SKM-1 (cell line): ENCODE results near the gene SH2D3C.

Source experiments
- DNase-seq: peaks from one replicate; lab custom pipeline; 2025; ENCODE audit not compliant: unreplicated experiment; lab: John Stamatoyannopoulos, UW

The SH2D3C gene

DNA sequence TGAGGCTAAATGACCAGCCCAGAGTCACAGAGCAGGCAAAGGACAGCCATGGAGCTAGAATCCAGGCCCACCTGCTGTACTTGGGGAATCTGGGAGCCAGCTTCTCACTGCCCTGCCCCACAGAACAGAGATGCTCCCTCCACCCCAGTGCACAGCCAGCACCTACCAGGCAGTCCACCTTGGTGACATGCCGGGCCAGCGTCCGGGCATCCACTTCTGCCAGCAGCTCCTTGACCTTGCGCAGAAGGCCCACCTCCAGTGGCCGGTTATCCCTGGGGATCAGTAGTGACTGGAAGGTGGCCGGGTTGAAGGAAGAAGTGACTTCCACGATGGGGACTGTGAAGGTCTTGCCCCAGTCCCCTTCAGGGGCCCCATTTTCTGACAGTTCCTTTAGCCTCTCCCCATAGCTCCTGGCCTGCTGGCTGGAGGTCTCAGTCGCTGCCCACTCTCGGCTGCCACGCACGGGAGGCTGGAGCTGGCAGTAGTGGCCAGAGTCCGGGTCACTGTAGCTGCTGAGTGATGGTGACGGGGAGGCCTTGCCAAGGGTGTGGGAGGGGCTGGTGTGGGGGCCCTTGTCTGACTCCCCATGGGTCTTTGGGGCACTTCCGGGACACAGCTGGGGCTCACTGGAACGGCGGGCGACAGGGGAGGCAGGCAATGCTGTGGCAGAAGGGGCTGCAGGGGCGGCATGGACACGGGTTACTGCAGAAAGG lies 33.9 kb downstream of the SH2D3C start:
- no peak for DNase-seq

DNA sequence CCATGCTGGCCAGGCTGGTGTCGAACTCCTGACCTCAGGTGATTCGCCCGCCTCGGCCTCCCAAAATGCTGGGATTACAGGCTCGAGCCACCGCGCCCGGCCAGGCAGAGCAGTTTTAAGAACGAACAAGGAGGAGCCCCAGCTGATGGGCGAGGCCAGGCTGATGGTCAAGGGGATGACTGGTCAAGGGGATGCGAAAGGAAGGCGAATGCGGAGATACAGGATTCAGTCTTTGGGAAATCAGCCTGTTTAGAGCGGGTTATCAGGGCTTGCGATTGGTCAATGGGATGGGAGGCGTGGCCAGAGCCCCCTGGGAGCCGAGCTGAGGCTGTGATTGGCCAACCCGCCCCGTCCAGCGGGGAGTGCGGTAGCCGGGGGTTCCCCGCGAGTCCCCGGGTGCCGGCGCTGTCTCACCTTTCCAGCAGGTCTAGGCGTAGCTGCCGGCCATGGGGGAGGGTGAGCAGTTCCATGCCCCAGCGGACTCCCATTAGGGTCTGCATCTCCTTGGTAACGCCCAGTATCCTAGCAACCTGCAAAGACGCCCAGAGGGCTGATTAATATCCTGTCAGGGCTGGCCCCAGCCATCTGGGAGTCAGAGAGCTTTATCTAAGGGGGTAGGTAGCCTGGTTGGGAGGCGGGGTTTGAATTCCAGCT lies 35.9 kb downstream of the SH2D3C start:
- DNase-seq = no peak

DNA sequence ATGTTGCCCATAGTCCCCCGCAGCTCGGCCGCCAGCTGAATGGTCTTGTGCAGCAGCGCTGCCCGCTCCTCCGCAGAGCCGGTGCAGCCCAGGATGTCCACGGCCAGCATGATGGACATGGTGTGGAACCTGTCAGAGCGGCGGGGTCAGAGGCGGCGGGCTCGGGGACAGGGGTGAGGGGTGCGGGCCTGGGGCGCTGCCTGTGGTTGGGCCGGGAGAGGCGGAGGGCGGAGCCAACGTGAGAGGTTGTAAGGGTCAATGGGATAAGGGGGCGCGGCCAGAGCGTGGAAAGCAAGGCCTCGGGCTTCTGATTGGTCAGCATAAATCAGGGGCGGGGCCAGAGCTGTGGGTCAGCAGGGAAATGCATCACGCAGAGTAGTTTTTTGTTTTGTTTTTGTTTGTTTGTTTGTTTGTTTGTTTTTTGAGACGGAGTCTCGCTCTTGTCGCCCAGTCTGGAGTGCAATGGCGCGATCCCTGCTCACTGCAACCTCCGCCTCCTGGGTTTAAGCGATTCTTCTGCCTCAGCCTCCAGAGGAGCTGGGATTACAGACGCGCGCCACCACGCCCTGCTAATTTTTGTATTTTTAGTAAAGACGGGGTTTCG lies 36.5 kb downstream of the SH2D3C start:
- no peak for DNase-seq

DNA sequence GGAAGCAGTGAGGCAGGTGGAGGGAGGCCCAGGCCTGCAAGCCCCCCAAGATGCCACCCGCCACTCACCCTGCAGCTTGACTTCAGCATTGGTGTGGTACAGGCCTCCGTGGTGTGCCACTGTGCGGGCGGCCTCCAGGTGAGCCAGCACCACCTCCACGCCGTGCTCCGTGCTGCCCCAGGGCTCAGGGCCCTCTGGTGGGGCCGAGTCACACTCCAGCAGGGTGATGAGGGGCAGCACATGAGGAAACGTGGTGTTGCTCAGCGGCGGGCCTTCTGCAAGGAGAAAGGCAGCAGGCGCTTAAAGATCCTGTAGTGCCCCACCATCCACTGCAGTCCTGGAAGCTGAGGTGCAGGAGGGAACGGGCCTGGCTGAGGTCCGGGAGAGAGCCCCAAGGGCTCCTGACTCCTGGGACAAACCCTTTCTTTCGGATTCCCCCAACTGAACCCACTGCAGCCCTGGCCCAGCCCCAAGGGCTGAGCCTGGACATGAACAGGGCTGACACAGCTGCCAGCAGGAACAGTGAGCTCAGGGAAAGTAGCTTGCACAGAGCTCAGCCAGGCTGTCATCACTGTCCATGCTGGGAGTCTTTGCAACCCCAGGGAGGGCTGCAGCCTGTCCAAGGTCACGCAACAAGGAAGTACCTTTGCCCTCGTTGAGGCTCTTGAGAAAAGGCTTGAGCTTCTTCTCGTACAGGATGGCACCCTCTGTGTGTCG lies 38.7 kb downstream of the SH2D3C start:
- DNase-seq = no peak

DNA sequence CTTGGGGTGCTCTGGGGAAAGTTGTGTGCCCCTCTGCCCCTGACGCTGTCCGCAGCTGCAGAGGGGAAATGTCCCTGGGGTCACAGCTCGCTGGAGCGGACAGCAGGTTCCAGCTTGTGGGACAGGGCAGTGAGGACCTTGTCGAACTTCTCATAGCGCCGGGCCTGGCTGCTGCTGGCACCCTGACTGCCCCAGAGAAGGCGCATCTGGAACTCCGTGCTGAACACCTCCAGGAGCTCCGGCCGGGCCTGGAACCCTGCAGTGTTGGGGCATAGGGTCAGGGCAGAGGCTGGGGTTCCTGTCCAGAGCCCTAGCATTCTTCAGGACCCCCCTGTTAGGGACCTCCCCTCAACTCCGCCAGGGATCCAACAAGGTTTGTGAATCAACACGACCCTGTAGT lies 39.8 kb downstream of the SH2D3C start:
- DNase-seq = no peak

DNA sequence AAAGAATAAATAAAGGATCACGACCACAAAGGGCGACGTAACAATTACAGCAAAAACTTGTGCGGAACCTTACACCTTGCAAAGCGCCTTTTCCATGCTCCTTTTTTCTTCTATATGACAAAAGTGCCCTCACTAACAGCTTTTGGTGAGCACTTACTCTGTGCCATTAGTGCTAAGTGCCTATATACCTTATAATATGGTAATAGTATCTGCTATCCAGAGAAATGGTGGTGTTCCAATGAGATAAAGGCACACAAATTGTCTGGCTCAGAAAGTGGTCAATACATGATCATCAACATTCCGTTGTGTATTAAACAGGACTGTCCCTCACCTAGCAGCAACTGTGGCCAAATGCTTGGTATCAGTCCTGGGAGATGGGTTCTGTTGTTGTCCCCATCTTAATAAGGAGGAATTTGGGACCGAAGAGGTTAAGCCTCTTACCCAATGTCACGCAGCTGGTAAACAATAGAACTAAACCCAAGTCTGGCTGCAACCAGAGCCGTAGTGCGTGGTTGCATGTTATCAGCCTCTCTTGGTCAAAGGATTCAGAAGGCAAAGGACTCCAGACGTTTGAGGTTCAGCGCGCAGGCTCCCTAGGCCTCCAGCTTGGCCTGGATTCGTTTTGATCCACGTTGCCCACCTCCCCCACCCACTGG lies 42.8 kb downstream of the SH2D3C start:
- DNase-seq = no peak

DNA sequence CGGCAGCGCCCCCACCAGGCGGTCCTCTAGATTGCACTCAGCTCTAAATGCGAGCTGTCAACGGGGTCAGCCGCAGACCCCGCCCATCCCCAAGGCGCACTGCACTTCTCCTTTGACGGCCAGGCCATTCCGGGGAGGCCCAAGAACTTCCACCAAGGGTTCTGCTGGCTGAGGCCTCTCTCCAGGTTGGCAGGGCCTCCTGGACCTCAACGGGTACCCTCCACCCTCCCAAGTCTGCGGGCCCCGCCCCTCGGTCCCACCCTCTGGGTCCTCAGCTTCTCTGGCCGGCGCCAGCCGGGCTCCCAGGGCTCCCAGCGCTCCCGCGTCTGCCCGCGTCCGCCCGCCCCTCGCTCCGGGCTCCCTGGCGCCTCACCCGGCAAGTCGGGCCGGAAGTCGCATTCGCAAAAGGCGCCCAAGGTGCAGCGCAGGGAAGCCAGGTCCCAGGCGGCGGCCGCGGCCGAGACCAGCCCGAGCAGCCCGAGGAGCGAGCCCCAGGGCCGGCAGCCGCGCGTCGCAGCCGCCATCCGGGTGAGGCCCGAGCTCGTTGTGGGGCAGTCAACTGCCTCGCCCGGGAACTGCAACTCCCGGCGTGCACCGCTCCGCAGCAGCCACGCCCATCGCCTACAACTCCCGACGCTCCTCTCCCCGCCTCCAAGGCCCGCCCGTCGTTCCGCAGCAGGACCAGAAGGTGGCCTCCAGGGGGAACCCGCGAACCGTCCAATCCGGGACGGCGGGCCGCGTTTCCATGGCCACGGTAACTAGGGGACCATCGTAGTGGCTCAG lies 43.5 kb downstream of the SH2D3C start, which contains the start of gene TOR2A:
TOR2A (minus strand) TSS at position 548 of the 783 bp plus-strand sequence; CDS start at position 524, 24 bp downstream.
- DNase-seq = peak; percentile 97

DNA sequence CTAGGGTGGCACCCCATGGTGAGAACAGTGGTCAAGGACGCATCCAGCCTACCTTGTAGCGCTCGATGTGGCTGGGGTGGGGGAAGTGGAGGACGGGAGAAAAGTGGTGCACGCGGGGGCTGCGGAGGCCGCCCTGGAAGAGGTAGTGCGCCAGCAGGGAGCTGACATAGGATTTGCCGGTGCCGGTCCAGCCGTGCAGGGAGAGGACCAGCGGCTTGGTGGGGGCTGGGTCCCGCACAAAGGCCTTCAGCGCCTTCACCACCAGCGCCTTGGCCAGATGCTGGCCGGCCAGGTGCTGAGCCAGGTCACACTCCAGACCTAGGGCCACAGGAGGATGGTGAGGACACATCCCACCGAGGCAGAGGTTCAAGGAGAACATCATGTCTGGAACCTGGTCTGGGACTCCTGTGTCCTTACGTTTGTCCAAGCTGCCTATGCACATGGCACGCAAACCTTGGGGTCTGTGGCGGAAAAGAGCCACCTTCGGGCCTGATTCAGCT lies 44.2 kb downstream of the SH2D3C start:
- no peak for DNase-seq

DNA sequence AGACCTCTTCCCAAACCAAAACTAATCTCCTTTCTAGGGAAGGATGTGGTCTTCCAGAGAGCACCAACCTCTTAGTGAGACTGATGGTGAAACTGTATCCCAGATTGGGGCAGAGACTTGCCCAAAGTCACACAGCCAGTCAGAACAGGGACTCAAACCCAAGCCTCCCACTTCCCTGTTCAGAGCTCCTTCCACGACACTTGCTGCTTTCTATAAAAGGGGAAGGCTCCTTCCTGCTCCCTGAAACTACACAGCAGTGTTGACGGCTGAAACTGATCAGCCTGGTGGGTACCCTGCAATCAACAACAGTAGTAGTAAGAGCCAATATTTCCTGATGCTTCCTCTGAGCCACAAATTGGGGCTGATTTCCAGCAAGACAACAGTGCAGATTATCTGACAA lies 44.9 kb downstream of the SH2D3C start:
- no peak for DNase-seq

DNA sequence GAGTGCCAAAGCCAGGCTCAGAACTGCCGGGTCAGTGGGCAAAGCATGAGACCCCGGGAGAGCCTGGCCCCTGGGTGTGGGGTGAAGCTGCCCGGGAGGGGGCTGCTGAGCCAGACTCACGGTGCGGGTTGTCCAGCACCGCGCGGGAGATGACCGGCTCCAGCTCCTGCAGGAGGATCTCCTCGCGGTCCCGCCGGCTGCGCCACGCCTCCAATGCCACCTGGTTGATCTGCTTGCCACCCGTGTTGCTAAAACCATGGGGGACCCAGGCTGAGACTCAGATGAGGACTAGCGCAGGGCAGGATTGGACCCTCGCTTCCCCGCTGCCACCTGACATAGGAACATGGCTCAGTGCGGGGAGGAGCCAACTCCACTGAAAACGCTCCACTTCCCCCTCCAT lies 46.0 kb downstream of the SH2D3C start:
- DNase-seq = no peak

DNA sequence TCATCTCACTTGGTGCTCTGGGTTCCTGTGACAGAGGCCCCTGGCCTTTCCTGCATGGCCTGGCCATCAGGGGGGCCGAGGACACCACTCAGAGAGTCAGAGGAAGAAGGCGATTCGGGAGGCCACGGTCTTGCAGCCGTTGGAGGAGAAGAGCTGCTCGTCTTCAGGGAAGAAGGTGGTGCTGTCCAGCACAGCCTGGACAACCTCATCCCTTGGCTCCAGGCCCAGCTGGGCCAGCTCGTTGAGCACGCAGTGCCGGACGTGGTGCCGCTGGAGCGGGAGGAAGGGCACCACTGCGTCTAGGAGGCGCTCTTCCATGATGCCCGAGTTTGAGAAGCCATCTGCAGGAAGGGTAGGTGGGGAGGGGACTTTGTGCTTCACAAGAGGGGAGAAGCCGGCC lies 46.5 kb downstream of the SH2D3C start:
- no peak for DNase-seq

DNA sequence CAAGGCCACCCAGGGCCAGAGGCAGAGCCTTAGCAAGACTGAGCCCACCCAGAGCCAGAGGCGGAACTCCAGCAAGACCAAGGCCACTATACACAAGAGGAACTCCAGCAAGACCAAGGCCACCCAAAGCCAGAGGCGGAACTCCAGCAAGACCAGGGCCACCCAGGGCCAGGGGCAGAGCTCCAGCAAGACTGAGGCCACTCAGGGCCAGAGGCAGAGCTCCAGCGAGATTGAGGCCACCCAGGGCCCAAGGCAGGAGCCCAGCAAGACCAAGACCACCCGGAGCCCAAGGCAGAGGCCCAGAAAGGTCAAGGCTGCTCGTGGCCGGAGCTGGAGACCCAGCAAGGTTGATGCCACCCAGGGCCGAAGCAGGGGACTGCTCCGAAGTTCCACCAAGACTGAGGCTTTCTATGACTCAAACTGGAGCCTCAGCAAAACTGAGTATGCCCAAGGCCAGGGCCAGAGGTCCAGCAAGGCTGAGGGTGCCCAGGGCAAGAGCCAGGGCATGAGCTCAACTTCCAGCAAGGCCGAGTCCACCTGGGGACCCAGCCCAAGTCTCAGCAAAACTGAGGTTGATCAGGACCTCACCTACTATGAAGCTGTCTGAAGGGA lies 47.6 kb downstream of the SH2D3C start:
- no peak for DNase-seq

DNA sequence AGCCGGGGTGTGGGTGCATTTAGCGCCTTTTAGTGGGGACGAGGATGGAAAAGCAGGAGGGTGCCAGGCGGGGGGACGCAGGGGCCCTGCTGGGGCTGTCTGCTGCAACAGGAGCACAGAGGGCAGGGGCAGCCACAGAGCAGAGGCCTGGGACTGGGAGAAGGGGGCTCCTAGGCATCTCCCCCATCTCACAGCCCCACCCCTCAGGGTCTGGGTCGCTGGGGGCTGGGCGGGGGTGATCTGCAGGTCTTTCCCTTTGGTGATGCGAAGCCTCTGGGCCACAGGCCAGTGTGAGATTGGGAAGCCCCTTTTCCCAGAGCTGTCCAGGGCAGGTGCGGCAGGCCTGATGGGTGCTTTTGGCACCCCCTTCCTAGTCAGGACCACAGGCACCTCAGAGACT lies 48.2 kb downstream of the SH2D3C start:
- DNase-seq = no peak

DNA sequence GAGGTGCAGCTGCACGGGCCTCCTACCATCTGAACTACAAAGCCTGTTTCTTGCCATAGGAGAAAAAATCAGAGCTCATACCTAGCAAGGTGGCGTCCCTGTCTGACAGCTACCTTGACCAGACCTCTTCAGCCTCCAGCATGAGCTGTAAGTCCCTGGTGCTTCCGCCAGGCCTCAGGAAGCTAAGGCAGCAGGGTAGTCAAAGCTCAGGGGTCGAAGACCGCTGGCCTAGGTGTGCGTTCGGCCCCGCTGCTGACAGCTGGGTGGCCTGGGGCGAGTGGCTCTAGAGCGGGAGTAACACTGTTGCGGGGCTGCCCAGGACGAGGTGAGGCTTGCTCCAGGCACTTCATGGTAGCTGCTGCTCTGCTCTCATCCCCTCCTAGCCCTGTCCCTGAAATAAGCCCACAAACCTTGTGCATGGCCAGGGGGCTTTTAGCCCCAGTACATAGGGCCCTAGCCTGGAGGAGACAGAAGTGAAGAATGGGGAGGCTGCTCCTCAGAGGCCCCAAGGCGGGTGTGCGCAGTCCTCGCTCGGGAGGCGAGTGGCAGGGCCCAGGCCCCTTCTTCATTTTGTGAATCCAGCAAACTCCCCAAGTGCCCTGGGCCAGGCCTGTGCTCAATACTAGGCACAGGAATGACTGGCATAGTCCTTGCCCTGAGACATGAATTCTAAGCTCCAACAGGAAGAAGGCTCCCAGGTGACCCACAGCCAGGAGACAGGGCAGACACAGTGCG lies 48.8 kb downstream of the SH2D3C start:
- no peak for DNase-seq

DNA sequence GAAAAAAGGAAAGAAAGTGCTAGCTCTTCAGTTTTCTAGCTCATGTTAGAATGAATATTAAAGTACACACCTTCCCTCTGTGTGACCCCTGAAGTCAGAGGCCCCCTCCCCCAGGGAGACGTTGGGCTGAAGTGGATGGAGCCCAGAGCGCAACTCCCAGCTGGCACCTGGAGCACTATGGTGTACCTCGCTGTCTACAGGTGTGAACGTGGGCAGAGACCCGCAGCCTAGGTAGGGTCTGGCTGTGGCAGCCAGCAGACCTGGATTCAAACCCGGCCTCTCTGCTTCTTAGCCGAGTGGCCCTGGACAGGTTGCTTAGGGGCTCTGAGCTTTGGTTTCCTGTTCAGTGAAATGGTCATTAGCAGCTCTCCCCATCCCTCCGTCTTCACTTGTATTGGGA lies 49.7 kb downstream of the SH2D3C start:
- no peak for DNase-seq

DNA sequence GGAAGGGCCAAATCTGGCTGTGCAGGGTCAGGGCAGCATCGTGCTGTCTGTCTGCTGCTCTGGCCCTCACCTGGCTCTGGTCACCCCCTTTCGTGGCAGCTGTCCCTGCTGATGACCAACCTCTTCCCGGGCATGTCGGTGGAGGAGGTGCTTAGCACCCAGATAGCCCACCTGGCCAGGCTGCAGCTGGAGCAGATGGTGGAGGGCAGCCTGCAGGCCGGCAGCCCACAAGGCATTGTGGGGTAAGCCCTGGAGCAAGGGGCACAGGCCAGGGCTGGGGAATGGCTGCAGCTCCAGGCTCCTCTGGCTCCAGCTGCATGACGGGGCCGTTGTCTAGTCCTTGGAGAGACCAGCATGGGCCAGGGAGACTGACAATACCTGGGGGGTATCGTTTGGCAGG lies 51.6 kb downstream of the SH2D3C start:
- no peak for DNase-seq

DNA sequence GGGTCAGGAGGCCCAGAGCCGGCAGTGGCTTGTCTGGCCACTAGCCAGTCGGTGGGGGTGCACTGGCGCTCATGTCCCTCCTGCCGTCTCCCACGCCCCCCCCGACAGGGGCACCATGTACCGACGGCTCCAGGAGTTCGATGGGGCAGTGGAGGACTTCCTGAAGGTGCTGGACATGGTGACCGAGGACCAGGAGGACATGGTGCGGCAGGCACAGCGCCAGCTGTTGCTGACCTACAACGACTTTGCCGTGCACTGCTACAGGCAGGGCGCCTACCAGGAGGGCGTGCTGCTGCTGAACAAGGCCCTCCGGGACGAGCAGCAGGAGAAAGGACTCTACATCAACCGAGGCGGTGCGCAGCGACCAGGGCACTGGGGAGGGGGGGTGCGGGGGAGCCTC lies 54.5 kb downstream of the SH2D3C start:
- DNase-seq = no peak

DNA sequence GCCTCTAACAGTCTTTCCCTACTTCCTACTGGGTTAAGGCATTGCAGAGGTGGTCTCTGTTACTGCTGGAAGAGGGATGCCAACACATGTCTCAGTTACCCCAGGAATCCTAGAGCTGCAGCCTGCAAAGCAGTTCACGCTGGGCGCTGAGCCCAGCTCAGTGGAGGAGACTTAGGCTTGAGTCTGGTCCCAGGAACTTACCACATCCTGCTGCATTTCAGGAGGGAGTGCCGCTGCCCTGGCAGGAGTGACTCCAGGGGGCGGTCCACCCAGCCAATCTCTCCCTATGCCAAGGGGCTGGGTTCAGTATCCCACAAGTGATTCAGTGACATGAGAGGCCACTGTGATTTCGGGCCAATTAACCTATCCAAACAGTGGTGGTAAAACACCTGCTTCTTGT lies 55.0 kb downstream of the SH2D3C start:
- DNase-seq = no peak

DNA sequence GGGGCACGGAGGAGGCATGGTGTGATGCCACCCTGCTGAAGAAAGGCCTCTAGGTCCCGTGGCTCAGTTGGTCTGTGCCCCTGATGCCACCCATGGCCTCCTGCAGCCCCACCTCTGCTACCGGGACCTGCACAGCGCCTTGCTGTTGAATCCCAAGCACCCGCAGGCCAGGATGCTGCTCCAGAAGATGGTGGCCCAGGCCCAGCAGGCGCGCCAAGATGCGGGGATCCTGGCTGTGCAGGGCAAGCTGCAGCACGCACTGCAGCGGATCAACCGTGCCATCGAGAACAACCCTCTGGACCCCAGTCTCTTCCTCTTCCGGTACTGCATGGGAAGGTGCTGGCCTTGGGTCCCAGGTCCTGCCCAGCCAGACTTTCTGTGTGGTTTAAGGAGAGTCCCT lies 55.5 kb downstream of the SH2D3C start:
- DNase-seq = no peak
